ENCODE measurements around the gene PSMC3. TPM values are rescaled to one million over a fixed set of nuclear protein-coding genes. Genes with fewer than 3 reads are reported as not detected.

The PSMC3 gene
- total and polyA plus RNA-seq, 2 donors (not counting 1 experiment from before 2014, with no cell fraction given): 36.7 to 62.7 TPM

GRCh38 chr11:47447906-47448305 lies 21.7 kb upstream of the PSMC3 start:
- Histone ChIP-seq H4K20me1 (ENCODE audit: control insufficient read depth, insufficient read depth, low read length, poor library complexity, severe bottlenecking) (no peaks in the 10 kb centered on the region), H2AFZ (ENCODE audit: insufficient read depth, low read depth, low read length, poor library complexity, severe bottlenecking) (no peak overlapping the region), H3K9ac (ENCODE audit: low read length) (no peak overlapping the region), H3K27ac (ENCODE audit: low read length in 2 of 2) (no peak overlapping the region), H3K9me3 (ENCODE audit: control extremely low read depth in 1 of 3, control insufficient read depth in 2 of 3, insufficient read depth in 1 of 3, low read length in 2 of 3) (no peaks in the 10 kb centered on the region), H3K36me3 (replicated peaks in 1 of 2; ENCODE audit: control extremely low read depth in 1 of 2, control insufficient read depth in 1 of 2, extremely low read depth in 1 of 2, insufficient read depth in 2 of 2, low read length in 1 of 2) (no peaks in the 10 kb centered on the region), H3K79me2 (ENCODE audit: control insufficient read depth, insufficient read depth, low read length) (no peaks in the 10 kb centered on the region), H3K4me2 (replicated peaks; ENCODE audit: low read depth, low read length, poor library complexity, severe bottlenecking) (no peak overlapping the region), H3K4me1 (ENCODE audit: control insufficient read depth in 2 of 2, insufficient read depth in 2 of 2, low read length in 2 of 2) (no peaks in the 10 kb centered on the region), H3K4me3 (ENCODE audit: control extremely low read depth in 1 of 5, extremely low read depth in 1 of 5, insufficient read depth in 1 of 5, low read depth in 2 of 5, low read length in 4 of 5) (no peak overlapping the region), H3K27me3 (replicated peaks in 1 of 4; ENCODE audit: control extremely low read depth in 1 of 4, control insufficient read depth in 3 of 4, insufficient read depth in 4 of 4, low read length in 3 of 4) (no peaks in the 10 kb centered on the region)
- Mint-ChIP-seq H3K27me3 (no peaks in the 10 kb centered on the region), H3K27ac (no peak overlapping the region), H3K4me3 (no peak overlapping the region), H3K9me3 (ENCODE audit: insufficient read depth) (no peaks in the 10 kb centered on the region), H3K4me1 (no peaks in the 10 kb centered on the region)
- WGBS (ENCODE audit: insufficient coverage): 89% methylated on average over 12 of the region's 12 CpGs
- CTCF ChIA-PET: no interaction called here
- no peak for TF ChIP-seq EZH2 (IDR thresholded peaks at IDR 0.05; ENCODE audit: borderline replicate concordance, insufficient read depth, low read depth, low read length, poor library complexity, severe bottlenecking)
- no peak for TF ChIP-seq CTCF (IDR thresholded peaks at IDR 0.05)
- ATAC-seq (ENCODE audit: low read depth): no peak
- POLR2A ChIA-PET: no interaction called here
- no peak for DNase-seq
- intact Hi-C loops (cut with micrococcal nuclease): no loop called here

GRCh38 chr11:47446833-47447232 lies 20.6 kb upstream of the PSMC3 start:
- Mint-ChIP-seq H3K27me3 (no peaks in the 10 kb centered on the region), H3K27ac (no peak overlapping the region), H3K4me1 (no peaks in the 10 kb centered on the region), H3K9me3 (ENCODE audit: insufficient read depth) (no peaks in the 10 kb centered on the region), H3K4me3 (no peak overlapping the region)
- H2AFZ ChIP-seq (ENCODE audit: insufficient read depth, low read depth, low read length, poor library complexity, severe bottlenecking): no peak overlapping the region
- TF ChIP-seq CTCF (IDR thresholded peaks at IDR 0.05): no peak
- no peak for TF ChIP-seq EZH2 (IDR thresholded peaks at IDR 0.05; ENCODE audit: borderline replicate concordance, insufficient read depth, low read depth, low read length, poor library complexity, severe bottlenecking)
- no peak overlapping the region for H3K9ac ChIP-seq (ENCODE audit: low read length)
- no peaks in the 10 kb centered on the region for H3K4me1 ChIP-seq (ENCODE audit: control insufficient read depth in 2 of 2, insufficient read depth in 2 of 2, low read length in 2 of 2)
- ChIA-PET CTCF (no interaction called here), POLR2A (no interaction called here)
- no peaks in the 10 kb centered on the region for H3K27me3 ChIP-seq (replicated peaks in 1 of 4; ENCODE audit: control extremely low read depth in 1 of 4, control insufficient read depth in 3 of 4, insufficient read depth in 4 of 4, low read length in 3 of 4)
- no peak for ATAC-seq (ENCODE audit: low read depth)
- 88% methylated on average over 9 of the region's 9 CpGs for WGBS (ENCODE audit: insufficient coverage)
- H3K79me2 ChIP-seq (ENCODE audit: control insufficient read depth, insufficient read depth, low read length): no peaks in the 10 kb centered on the region
- no peak overlapping the region for H3K4me2 ChIP-seq (replicated peaks; ENCODE audit: low read depth, low read length, poor library complexity, severe bottlenecking)
- no peaks in the 10 kb centered on the region for H3K9me3 ChIP-seq (ENCODE audit: control extremely low read depth in 1 of 3, control insufficient read depth in 2 of 3, insufficient read depth in 1 of 3, low read length in 2 of 3)
- H3K4me3 ChIP-seq (ENCODE audit: control extremely low read depth in 1 of 5, extremely low read depth in 1 of 5, insufficient read depth in 1 of 5, low read depth in 2 of 5, low read length in 4 of 5): no peak overlapping the region
- no peaks in the 10 kb centered on the region for H4K20me1 ChIP-seq (ENCODE audit: control insufficient read depth, insufficient read depth, low read length, poor library complexity, severe bottlenecking)
- H3K27ac ChIP-seq (ENCODE audit: low read length in 2 of 2): no peak overlapping the region
- intact Hi-C loops (cut with micrococcal nuclease): no loop called here
- no peaks in the 10 kb centered on the region for H3K36me3 ChIP-seq (replicated peaks in 1 of 2; ENCODE audit: control extremely low read depth in 1 of 2, control insufficient read depth in 1 of 2, extremely low read depth in 1 of 2, insufficient read depth in 2 of 2, low read length in 1 of 2)
- no peak for DNase-seq
